ENCODE results near the gene DUSP14. TPM values are rescaled to one million over a fixed set of nuclear protein-coding genes. Genes with fewer than 3 reads are reported as not detected.

Gene DUSP14
- total and polyA plus RNA-seq, 9 of the 15 experiments (the other 6 are each of a cell fraction or from before 2014, with no cell fraction given), result 20.2 to 74.0 (median 31.8) TPM

- Histone ChIP-seq H3K79me2 (ENCODE audit: control insufficient read depth, insufficient read depth, low read length) (peaks cover 82% of the 10 kb centered on the region), H3K9me3 (replicated peaks; ENCODE audit: control insufficient read depth, insufficient read depth, low read depth, low read length) (no peaks in the 10 kb centered on the region), H3K4me3 (no peak overlapping the region), H4K20me1 (replicated peaks; ENCODE audit: control insufficient read depth, insufficient read depth, low read length) (peaks cover 12% of the 10 kb centered on the region), H3K36me3 (ENCODE audit: control insufficient read depth, insufficient read depth, low read length) (peaks cover 11% of the 10 kb centered on the region; the same call in 2 of the 3 replicates), H3K9ac (ENCODE audit: insufficient read depth in 1 of 2, low read depth in 2 of 2, low read length in 2 of 2) (no peak overlapping the region), H3K4me2 (ENCODE audit: insufficient read depth, low read length) (no peak overlapping the region), H3K4me1 (replicated peaks in 1 of 2; ENCODE audit: control insufficient read depth in 2 of 2, insufficient read depth in 2 of 2, low read length in 2 of 2) (no peaks in the 10 kb centered on the region), H3K27ac (ENCODE audit: extremely low read depth, low read depth, low read length) (no peak overlapping the region), H2AFZ (ENCODE audit: low read depth, low read length) (no peak overlapping the region), H3K9me1 (ENCODE audit: control insufficient read depth, insufficient read depth, low read length) (peaks cover 6% of the 10 kb centered on the region), H3K27me3 (ENCODE audit: control insufficient read depth in 2 of 2, insufficient read depth in 2 of 2, low read length in 2 of 2) (no peaks in the 10 kb centered on the region)
- BruUV-seq (replicated peaks), result no TSS peak
- ChIA-PET CTCF (ENCODE audit: low intra/inter-chr PET ratio) (no interaction called here), POLR2A (interaction anchor here (0.8 to 1.8 kb wide), 3 partner anchors 9 to 12 kb away, joined by 3 to 5 read pairs (median 4); no protein-coding TSS in a partner anchor)
- no peak for ATAC-seq
- no peak for TF ChIP-seq WHSC1 (IDR thresholded peaks at IDR 0.05; ENCODE audit: low read length)
- peak; percentile 55 for TF ChIP-seq NFIC (IDR thresholded peaks at IDR 0.05)
- FAIRE-seq, result no peak
- in situ Hi-C loops (cut with MboI) (no loop called here), intact Hi-C loops (cut with micrococcal nuclease) (no loop called here)
- WGBS (ENCODE audit: insufficient coverage, low coverage, missing lambda C conversion rate), result 84% methylated on average over 6 of the region's 6 CpGs
- no peak for DNase-seq (ENCODE audit: extremely low read depth in 1 of 4, low spot score in 3 of 4)
These were observed 13.5 kb downstream of the DUSP14 start for GRCh38 chr17:37503148-37503547.

DNA sequence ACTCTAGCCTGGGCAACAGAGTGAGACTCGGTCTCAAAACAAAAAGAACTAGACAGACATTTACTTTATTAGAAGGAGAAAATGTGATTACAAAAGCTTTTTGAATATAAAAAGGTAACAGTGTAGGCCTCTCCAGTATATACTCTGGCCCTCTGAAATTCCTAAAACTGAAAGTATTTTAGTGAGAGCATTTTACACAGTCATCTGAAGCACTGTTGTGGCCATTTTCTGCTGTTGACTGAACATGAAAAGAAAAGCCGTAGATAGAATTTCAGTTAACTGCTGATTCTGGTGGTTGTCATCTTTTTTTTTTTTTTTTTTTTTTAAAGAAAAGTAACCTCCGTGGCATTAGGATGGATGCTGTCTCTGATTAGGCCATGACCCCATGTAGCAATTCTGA, 15.6 kb downstream of the DUSP14 start:
- POLR2A ChIA-PET, result no interaction called here
- Histone ChIP-seq H3K79me2 (ENCODE audit: control insufficient read depth, insufficient read depth, low read length) (peaks cover 77% of the 10 kb centered on the region), H2AFZ (ENCODE audit: low read depth, low read length) (no peak overlapping the region), H3K36me3 (ENCODE audit: control insufficient read depth, insufficient read depth, low read length) (peaks cover 8% of the 10 kb centered on the region; the same call in 2 of the 3 replicates), H4K20me1 (replicated peaks; ENCODE audit: control insufficient read depth, insufficient read depth, low read length) (peaks cover 12% of the 10 kb centered on the region), H3K27ac (ENCODE audit: extremely low read depth, low read depth, low read length) (no peak overlapping the region), H3K4me3 (no peak overlapping the region), H3K4me2 (ENCODE audit: insufficient read depth, low read length) (no peak overlapping the region), H3K9me3 (replicated peaks; ENCODE audit: control insufficient read depth, insufficient read depth, low read depth, low read length) (no peaks in the 10 kb centered on the region), H3K27me3 (ENCODE audit: control insufficient read depth in 2 of 2, insufficient read depth in 2 of 2, low read length in 2 of 2) (no peaks in the 10 kb centered on the region), H3K4me1 (replicated peaks in 1 of 2; ENCODE audit: control insufficient read depth in 2 of 2, insufficient read depth in 2 of 2, low read length in 2 of 2) (peaks cover 0 to 3% of the 10 kb centered on the region in 2 experiments; a peak in 1 of 5 replicates), H3K9ac (ENCODE audit: insufficient read depth in 1 of 2, low read depth in 2 of 2, low read length in 2 of 2) (no peak overlapping the region), H3K9me1 (ENCODE audit: control insufficient read depth, insufficient read depth, low read length) (peaks cover 6% of the 10 kb centered on the region)
- intact Hi-C loops (cut with micrococcal nuclease), result no loop called here
- in situ Hi-C loops (cut with MboI), result no loop called here
- 81% methylated on average over 3 of the region's 3 CpGs for WGBS (ENCODE audit: insufficient coverage, low coverage, missing lambda C conversion rate)
- FAIRE-seq, result no peak
- ATAC-seq, result no peak
- no TSS peak for BruUV-seq (replicated peaks)
- no peak for DNase-seq (ENCODE audit: extremely low read depth in 1 of 4, low spot score in 3 of 4)
- CTCF ChIA-PET (ENCODE audit: low intra/inter-chr PET ratio), result no interaction called here
- TF ChIP-seq HMGXB4 (CRISPR knock-in tag; IDR thresholded peaks at IDR 0.05), result no peak
- no peak for TF ChIP-seq ZNF696 (CRISPR knock-in tag; conservative IDR thresholded peaks at IDR 0.05)
- TF ChIP-seq ZNF780A (CRISPR knock-in tag; IDR thresholded peaks at IDR 0.05), result no peak
- no peak for TF ChIP-seq ZNF785 (CRISPR knock-in tag; IDR thresholded peaks at IDR 0.05)
- no peak for TF ChIP-seq XRCC3 (IDR thresholded peaks at IDR 0.05)
- TF ChIP-seq SMARCA5 (IDR thresholded peaks at IDR 0.05), result no peak
- no peak for TF ChIP-seq RB1 (IDR thresholded peaks at IDR 0.05; ENCODE audit: low read depth)
- TF ChIP-seq CBFA2T3 (IDR thresholded peaks at IDR 0.05), result no peak
- no peak for TF ChIP-seq BRD9 (IDR thresholded peaks at IDR 0.05; ENCODE audit: low read depth, partially characterized antibody)
- TF ChIP-seq ZNF175 (CRISPR knock-in tag; IDR thresholded peaks at IDR 0.05; ENCODE audit: low read depth), result no peak
- no peak for TF ChIP-seq NUFIP1 (IDR thresholded peaks at IDR 0.05; ENCODE audit: partially characterized antibody)
- no peak for TF ChIP-seq ZBTB2 (IDR thresholded peaks at IDR 0.05)
- TF ChIP-seq ZC3H4 (CRISPR knock-in tag; IDR thresholded peaks at IDR 0.05; ENCODE audit: borderline replicate concordance), result no peak
- no peak for TF ChIP-seq KHSRP (IDR thresholded peaks at IDR 0.05)
- TF ChIP-seq NFIX (CRISPR knock-in tag; IDR thresholded peaks at IDR 0.05; ENCODE audit: low read depth), result no peak
- no peak for TF ChIP-seq ARID1B (IDR thresholded peaks at IDR 0.05)
